Measurements from ENCODE around the gene PAGR1.
"Not testable (repeated sequence)": the region's sequence is repeated elsewhere in the genome, so short reads cannot be mapped to it uniquely, and the experiment has no call there.

The PAGR1 gene

GRCh38 chr16:29812754-29813643 lies 3.0 kb upstream of the PAGR1 start:
- DNase-seq (ENCODE audit: low spot score): no peak

DNA sequence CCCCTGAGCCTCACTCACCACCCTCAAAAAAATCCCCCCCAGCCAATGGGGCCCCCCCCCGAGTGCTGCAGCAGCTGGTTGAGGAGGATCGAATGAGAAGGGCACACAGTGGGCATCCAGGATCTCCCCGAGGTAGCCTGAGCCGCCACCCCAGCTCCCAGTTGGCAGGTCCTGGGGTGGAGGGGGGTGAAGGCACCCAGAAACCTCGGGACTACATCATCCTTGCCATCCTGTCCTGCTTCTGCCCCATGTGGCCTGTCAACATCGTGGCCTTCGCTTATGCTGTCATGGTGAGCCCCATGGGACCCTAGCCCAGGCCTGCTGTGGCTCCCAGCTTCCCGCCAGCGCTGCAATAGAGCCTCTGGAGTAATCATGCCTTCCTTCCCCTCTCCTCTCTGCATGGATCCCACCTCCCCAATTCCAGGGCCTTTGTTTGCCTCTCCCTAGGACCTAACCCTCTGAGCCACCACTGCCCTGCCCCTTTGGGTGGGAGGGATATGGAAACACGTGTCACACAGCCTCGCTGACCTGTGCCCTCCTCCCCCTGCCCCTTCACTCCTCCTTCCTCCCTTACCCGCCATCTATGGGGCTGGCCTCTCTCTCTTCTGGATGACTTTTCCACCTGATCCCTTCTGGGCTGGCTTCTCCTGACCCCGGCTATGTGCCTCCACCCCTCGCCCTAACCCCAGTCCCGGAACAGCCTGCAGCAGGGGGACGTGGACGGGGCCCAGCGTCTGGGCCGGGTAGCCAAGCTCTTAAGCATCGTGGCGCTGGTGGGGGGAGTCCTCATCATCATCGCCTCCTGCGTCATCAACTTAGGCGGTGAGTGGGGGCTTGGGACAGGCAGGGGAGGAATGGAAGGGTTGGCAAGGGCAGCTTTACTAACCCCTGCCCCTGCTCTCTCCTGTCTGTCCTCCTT lies 2.0 kb upstream of the PAGR1 start:
- DNase-seq (ENCODE audit: low spot score): no peak

- DNase-seq (ENCODE audit: low spot score): no peak
Measured at GRCh38 chr16:29814592-29814991, 1.4 kb upstream of the PAGR1 start.

DNA sequence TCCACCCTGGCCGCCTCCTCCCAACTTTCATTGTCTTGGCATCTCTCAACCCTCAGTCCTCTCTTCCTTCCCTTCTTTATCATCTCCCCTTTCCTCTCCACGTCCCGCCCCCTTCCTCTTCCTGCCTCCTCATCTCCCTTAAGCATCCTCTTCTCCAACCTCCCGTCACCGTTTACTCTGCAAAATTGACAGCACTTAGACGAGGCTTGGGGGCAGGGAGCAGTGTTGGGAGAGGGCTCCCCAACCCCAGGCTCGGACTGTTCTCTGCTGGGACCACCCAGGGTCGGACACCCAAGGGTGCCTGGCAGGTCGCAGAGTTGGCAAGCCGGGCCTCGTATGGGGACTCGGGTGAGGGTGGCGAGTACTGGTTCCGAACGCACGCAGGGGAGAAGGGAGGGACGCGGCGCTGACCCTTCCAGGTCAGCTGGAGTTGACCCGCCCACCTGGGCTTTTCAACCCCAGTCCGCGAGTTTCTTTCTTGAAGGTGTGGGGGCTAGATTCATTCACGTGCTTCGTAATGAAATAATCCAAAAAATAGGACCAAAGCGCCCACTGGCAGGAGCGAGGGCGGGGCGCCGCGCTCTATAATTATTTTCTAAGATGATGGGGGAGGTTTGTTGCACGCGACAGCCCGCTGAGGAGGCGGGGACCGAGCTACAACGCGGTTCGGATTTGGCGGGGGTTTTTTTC lies 775 bp upstream of the PAGR1 start:
- no peak for DNase-seq (ENCODE audit: low spot score)

DNA sequence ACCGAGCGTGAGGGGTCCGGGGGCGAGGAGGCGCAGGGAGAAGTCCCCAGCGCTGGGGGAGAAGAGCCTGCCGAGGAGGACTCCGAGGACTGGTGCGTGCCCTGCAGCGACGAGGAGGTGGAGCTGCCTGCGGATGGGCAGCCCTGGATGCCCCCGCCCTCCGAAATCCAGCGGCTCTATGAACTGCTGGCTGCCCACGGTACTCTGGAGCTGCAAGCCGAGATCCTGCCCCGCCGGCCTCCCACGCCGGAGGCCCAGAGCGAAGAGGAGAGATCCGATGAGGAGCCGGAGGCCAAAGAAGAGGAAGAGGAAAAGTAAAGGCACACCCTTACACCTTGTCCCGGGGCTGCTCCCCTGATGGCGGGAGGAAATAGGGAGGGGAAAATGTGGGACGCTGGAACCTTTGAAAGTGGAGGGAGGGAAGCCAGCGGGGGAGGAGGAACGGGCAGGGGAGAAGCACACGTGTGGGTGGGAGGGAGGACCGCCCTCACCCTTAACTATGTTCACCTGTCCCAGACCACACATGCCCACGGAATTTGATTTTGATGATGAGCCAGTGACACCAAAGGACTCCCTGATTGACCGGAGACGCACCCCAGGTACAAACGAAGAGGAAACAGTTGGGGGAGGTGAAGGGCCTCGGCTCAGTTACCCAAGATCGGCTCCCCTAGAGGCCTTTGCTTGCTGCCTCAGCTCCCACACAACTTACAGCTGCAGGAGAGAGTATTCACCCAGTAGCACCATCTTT lies 916 bp downstream of the PAGR1 start:
- peak; percentile 71 for DNase-seq (ENCODE audit: low spot score)

GRCh38 chr16:29818082-29818481 lies 2.1 kb downstream of the PAGR1 start:
- DNase-seq (ENCODE audit: low spot score): no peak

- no peak for DNase-seq (ENCODE audit: low spot score)
Measured at GRCh38 chr16:29819506-29819905, 3.6 kb downstream of the PAGR1 start.

DNA sequence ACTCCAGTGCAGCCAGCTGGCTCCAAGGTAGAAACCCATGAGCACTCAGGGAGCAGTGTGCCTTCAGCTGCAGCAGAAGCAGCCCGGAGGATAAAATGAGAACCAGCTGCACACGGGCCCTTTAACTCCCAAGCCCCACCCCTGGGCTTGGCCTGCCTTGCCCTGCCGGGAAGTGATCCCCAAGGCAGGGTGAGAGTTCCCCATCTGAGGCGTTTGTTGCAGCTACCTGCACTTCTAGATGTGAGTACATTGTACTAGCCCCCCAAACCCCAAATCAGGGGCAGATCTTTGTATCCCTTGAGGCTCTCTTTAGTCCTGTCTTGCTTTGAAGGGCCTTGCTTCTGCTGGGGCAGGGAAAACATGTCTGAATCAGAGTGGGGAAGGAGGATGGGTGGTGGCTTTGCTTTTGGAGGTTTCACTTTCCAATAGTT lies 4.3 kb downstream of the PAGR1 start, which contains the start of gene MVP:
TSS of gene MVP (plus strand) at position 192 of the 431 bp plus-strand sequence. CDS start 10,088 bp downstream, outside the sequence.
- peak; percentile 78 for DNase-seq (ENCODE audit: low spot score)

DNA sequence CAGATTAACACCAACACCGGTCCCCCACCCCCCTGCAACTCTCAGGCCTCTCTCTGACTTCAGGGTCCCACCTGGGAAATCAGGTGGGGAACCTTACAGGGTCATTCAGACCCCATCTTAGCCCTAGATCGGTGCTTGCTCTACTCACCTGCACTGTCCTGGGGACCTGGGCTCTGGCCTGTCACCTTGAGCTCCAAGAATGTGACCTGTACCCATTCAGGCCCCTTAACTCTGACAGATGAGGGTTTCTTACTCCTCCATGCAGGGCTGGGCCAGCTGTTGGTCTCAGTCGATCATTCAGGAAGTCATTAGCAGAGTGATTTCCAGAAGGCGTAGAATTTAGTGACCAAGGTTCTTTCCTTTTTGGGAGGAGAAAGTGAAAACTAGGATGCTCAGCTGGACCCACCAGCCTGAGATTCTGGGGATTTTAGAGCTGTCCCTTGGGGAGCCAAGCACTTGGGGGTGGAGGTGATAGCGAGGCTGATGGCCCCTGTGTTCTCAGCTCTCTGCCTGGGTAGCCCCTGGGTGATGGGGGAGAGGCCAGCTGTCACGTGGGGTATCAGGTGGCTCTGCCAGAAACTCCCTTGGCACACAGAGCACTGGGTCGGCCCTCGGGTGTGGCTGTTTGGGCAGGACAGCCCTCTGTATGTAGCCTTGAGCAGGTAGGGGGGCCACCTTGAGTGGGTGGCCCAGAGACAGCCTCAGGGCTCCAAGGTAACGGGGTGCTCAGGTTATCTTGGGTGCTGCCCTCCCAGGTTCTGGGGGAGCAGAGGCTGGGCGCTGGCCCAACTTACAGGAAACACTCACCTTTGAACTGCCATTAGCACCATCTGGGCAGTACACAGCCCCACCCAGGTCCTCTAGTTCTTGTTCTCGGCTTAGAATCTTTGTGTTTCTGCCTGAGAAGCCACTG lies 5.0 kb downstream of the PAGR1 start:
- DNase-seq (ENCODE audit: low spot score): peak; percentile 48

DNA sequence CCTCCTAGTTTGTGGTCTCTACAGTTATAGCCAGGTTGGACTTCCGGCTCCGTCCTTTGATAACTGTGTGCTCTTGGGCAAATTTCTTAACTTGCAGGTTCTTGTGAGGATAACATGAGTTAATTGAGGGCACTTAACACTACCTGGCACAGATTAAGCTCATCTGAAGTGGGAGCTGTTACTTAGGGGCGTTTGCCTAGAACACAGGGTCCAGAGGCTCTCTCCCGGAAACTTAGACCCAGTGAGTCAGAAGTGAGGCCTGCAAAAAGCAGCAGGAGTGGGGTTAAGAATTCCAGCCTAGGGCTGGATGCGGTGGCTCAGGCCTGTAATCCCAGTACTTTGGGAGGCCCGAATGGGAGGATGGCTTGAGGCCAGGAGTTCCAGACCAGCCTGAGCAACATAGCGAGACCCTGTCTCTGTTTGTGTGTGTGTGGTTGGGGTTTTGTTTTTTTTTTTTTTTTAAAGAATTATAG lies 5.7 kb downstream of the PAGR1 start:
- peak; percentile 50 for DNase-seq (ENCODE audit: low spot score)

GRCh38 chr16:29824589-29825144 lies 8.7 kb downstream of the PAGR1 start:
- no peak for DNase-seq (ENCODE audit: low spot score)

- DNase-seq (ENCODE audit: low spot score): peak; percentile 75
Measured at GRCh38 chr16:29825145-29826044, 9.4 kb downstream of the PAGR1 start.

- DNase-seq (ENCODE audit: low spot score): no peak
Measured at GRCh38 chr16:29826342-29826695, 10.4 kb downstream of the PAGR1 start.

DNA sequence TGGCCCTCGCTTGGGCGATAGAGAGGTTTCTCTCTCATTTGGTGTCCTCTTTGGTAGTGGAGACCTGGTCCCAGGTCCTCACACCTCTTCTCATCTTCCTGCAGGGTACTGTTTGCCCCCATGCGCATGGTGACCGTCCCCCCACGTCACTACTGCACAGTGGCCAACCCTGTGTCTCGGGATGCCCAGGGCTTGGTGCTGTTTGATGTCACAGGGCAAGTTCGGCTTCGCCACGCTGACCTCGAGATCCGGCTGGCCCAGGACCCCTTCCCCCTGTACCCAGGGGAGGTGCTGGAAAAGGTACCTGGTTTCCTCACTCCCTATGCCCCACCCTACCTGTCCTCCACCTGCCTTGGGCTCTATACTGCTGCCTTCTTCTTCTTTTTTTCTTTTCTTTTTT lies 14.8 kb downstream of the PAGR1 start:
- DNase-seq (ENCODE audit: low spot score): no peak

DNA sequence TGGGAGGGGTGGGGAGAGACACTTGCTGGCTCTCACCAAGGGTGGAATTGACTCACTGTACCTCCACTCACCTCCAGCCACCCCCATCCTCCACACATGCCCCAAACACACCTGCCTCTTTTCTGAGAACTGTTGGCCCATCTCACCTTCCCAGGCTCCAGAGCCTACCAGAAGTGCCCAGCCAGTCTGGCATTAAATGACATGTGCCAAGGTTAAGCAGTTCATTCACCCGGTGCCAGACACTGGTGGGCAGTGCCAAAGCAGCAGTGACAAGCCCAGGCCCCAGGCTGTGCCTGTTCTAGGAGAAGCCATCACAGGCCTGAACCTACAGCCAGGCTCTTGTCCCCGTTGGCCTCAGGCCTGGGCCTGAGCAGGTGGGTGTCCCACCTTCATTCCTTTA lies 15.5 kb downstream of the PAGR1 start:
- no peak for DNase-seq (ENCODE audit: low spot score)

DNA sequence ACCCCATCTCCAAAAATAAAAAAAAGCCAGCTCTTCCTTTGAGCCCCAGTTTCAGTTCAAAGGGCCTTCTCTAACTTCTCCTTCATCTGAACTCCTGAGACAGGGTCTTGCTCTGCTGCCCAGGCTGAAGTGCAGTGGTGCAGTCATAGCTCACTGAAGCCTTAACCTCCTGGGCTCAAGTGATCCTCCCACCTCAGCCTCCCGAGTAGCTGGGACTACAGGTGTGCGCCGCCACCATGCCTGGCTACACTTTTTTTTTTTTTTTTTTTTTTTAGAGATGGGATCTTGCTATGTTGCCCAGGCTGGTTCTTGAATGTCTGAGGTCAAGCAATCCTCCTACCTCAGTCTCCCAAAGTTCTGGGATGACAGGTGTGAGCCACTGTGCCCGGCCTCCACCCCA lies 17.3 kb downstream of the PAGR1 start:
- DNase-seq (ENCODE audit: low spot score): not testable (repeated sequence)

DNA sequence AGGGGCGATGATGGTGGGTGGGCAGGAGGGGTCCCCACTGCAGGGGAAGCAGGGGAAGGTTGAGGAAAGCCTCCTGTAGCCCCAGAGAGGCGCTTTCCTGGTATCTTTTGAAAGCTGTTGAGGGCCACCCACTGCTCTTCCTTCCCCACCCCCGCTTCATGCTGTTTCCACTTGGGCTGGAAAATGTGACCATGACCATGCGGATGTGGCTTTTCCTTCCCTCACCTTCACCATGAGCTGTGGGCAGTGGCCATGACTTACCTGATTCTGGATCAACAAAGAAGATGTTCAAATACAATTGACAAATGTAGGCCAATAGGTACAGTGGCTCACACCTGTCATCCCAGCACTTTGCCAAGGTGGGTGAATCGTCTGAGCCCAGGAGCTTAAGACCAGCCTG lies 18.1 kb downstream of the PAGR1 start:
- no peak for DNase-seq (ENCODE audit: low spot score)

- DNase-seq (ENCODE audit: low spot score): no peak
Measured at GRCh38 chr16:29835926-29836325, 20.0 kb downstream of the PAGR1 start.

- no peak for DNase-seq (ENCODE audit: low spot score)
Measured at GRCh38 chr16:29836623-29837022, 20.7 kb downstream of the PAGR1 start.

Measured in AG08396 (cell line).